Measurements from ENCODE around the gene SLFN12.

GRCh38 chr17:35406568-35406967 is 25.7 kb downstream of the SLFN12 start:
- TF ChIP-seq EZH2 (IDR thresholded peaks at IDR 0.05; ENCODE audit: borderline replicate concordance, low read depth, low read length, severe bottlenecking) (no peak), CTCF (IDR thresholded peaks at IDR 0.05; ENCODE audit: borderline replicate concordance, extremely low read depth, low read length, poor library complexity, severe bottlenecking) (no peak)

All from DND-41 (cell line).